ENCODE data around the gene NPTX2.

Gene NPTX2

DNA sequence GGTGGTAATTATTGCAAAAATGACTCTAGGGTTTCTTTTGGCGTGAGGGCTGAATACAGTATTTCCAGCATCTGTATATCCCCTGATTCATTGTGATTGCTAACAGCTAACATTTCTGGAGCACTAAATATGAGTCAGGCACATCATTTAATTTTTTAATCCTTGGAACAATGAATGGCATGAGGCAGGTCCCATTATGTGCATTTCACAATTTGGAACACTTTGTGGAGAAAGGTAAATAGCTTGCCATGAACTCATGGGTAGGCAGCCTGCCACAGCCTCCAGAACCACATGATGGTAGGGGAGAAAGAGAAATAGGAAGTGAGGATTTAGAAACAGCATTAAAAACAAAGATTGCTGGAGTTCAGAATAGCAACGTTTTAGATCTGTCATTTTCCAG is 1.7 kb downstream of the NPTX2 start:
- DNase-seq (ENCODE audit: low read depth in 1 of 2, low spot score in 1 of 2) = no peak

DNA sequence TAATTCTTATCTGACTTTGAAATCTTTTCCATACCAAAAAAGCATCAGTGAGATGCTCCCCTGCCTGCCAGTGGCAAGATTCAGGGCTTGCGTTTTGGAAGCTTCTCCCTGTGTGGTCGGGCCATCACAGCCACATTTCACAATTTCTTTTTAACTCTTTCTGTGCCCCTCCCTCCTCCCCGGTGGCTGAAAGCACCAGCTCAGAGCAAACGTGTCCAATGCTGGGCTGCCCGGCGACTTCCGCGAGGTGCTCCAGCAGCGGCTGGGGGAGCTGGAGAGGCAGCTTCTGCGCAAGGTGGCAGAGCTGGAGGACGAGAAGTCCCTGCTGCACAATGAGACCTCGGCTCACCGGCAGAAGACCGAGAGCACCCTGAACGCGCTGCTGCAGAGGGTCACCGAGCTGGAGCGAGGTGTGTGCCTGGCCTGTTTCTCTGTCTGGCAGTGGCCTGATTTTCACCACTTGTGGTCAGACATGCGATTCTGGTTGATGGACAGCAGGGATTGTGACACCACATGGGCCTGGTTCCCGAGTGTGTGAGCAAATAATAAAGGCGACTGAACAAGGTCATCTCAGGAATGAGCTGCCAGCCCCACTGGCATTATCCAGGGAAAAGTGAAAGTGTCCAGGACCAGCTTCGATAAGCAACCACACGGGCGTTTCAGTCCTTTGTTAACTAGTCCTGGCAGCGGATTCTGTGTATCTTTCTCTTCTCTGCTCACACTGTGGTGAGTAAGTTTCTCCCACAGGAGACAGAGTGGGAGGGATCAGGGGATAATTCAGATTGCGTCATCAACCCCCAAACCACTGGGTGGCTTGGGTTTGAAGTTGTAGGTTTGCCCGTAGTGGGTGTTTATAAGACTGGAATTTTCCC is 2.6 kb downstream of the NPTX2 start:
- DNase-seq (ENCODE audit: low read depth in 1 of 2, low spot score in 1 of 2) = no peak

DNA sequence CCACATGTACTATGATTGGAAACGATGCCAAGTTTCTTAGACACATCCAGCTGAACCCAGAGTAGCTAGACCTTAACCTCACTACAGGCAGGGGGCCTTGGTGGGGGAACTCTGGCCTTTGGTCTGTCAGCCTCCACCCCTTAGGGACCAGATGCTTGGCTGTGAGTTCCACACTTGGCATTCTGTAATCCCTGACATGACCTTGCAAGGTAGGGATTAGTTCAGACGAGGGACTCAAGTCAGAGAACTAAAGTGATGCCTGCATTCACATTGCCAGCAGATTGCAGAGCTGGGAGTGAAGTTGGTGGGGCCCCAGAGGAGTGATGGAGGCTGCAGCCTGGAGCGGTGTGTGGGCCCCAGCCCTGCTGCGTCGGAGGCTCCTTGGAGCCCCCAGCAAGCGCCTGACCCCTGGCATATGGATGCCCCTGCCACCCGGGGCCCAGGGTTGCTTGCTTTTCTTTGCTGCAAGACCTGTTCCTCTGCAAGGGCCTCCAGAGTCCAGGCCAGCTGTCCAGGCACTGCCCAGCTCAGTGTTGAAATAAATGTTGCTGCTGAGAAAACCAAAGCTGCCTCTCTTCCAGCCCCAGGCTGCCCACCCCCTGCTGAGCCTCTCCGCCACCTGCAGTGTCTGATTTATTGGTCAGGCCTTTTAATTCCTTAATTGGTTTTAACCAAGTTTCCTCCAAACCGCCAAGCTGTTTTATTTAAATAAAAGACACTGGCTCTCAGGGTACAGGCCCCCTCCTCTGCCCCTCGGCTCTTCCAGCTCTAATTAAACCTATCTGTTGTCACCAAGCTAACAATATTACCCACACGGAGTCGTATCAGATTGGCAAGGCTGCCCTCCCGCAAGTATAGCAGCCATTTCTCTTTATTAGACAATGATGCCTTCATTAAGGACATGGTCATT is 4.7 kb downstream of the NPTX2 start:
- no peak for DNase-seq (ENCODE audit: low read depth in 1 of 2, low spot score in 1 of 2)

DNA sequence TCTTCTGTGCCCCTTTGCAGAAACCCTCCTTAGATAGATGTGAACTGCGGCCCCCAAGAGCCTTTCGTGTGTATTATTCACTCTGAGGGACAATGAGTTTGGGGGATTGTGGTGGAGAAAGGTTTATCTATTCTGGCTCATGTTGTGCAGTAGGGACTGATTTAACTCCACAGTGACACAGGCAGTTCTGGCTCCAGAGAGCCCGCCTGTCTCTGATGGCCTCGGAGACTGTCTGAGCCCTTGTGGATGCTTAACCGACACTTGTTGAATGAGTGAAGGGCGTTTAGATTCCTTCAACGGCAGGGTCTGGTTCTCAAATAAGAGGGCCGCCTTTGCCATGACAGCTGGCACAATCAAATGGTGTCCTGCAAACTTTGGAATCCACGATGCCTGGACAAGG is 5.8 kb downstream of the NPTX2 start:
- DNase-seq (ENCODE audit: low read depth in 1 of 2, low spot score in 1 of 2) = no peak

DNA sequence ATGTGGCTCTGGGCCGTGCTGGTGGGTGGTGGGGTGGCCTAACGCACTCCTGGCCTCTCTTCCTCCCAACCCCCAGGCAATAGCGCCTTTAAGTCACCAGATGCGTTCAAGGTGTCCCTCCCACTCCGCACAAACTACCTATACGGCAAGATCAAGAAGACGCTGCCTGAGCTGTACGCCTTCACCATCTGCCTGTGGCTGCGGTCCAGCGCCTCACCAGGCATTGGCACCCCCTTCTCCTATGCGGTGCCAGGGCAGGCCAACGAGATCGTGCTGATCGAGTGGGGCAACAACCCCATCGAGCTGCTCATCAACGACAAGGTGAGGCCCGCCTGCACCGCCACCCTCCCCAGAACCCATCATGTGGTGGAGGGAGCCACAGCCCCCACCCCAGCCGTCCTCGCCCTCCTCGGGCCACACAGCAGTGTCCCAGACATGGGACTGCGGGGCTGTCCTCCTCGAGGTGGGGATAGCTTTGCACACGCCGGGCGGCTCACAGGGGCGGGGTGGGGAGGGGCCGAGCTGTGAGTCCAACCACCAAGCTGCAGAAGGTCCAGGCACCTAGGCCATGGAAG is 7.8 kb downstream of the NPTX2 start:
- DNase-seq (ENCODE audit: low read depth in 1 of 2, low spot score in 1 of 2) = no peak

DNA sequence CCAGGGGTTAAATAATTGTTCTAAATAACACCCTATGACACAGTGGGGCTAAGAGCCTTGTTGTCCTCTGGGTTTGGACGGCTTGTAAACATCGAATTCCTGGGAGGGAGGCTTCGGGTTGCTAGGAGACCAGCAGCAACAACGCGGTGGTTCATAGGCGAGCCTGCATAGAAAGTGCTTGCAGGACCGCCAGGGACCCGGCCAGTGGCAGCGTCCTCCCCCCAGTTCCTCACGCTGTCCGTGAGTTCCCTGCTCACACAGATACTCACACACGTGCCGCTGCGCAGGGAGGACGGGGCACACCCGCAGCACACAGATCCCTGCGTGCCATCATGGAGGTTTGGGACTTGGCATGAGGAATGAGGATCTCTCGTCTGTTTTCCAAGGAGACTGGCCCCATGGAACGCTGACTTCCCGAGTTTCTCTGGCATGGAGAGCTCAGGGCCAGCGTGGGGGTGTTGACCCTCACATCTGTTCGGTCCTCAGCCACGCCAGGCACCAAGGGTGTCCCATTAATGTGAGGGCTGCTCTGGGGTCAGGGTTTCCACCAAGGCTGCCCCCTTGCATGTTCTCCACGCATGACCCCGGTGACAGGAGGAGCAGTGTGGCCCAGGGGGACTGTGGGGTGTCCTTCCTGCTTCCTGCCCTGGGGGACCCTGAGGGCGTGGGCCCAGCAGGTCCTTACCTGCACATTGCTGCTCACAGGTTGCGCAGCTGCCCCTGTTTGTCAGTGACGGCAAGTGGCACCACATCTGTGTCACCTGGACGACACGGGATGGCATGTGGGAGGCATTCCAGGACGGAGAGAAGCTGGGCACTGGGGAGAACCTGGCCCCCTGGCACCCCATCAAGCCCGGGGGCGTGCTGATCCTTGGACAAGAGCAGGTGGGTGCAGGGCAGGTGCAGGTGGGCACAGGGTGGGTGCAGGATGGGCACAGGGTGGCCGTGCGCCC is 9.7 kb downstream of the NPTX2 start:
- DNase-seq (ENCODE audit: low read depth in 1 of 2, low spot score in 1 of 2) = no peak

DNA sequence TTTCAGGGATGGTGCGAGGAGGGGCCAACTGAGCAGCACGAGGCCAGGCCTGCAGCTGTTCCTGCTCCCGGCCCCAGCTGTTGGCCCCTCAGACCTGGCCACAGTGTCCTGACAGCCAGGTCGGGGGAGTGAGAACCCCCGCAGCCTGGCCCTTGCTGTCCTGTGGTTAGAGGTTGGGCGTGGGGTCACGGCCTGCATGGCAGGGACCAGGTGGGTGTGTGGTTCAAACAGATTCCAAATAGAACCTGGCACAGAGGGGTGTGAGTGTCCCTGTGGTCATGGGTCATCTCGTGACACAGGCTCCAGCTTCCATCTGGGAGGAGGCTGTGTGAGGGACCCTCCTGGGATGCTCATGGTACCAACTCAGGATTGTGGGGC is 10.3 kb downstream of the NPTX2 start:
- no peak for DNase-seq (ENCODE audit: low read depth in 1 of 2, low spot score in 1 of 2)

DNA sequence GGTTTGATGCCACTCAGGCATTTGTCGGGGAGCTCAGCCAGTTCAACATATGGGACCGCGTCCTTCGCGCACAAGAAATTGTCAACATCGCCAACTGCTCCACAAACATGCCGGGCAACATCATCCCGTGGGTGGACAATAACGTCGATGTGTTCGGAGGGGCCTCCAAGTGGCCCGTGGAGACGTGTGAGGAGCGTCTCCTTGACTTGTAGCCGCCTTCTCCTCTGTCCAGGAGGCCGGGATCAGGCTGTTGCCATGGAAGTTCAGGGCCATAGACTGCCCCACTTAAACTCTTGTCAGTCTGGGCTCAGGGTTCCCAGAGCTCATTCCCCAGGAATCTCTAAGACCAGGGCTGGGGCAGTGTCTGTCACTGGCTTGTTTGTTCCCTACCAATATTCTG is 11.3 kb downstream of the NPTX2 start:
- DNase-seq (ENCODE audit: low read depth in 1 of 2, low spot score in 1 of 2) = no peak

DNA sequence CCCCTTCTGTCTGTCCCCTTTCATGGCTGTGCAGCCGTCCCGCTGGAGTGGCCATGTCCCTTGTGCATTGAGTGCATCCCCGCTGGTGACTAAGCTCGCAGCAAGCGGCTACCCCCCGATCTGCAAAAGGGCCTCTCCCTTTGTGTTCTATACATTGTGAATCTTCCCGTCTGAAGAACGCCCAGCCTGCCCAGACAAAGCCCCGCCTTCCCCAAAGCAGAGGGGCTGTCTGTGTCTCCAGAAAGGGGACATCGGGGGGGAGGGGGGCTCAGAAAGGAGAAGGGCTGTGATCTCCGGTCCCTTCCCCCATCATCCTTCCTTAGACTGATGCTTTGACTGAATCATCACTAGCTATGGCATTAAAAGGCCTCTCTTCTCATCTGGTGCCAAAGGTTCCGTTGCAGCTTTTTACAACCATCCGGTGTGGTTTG is 11.9 kb downstream of the NPTX2 start:
- DNase-seq (ENCODE audit: low read depth in 1 of 2, low spot score in 1 of 2) = no peak

DNA sequence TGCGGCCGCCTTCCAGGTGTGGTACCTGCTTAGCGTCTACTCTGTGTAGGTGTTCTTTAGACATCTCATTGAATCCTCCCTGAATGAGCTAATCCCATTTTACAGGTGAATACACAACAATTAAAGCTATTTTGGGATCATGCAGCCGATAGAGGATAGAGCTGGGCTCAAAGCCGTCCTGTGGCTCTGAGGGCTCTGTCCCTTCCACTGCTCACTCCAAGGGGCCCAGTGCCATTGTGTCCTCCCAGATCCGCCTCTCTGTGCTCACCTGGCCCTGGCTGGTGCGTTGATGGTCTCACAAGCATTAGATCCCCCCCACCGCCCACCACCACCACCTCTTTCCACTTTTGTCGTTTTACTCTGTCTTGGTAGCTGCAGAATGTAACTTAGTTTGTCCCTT is 13.1 kb downstream of the NPTX2 start:
- no peak for DNase-seq (ENCODE audit: low read depth in 1 of 2, low spot score in 1 of 2)

DNA sequence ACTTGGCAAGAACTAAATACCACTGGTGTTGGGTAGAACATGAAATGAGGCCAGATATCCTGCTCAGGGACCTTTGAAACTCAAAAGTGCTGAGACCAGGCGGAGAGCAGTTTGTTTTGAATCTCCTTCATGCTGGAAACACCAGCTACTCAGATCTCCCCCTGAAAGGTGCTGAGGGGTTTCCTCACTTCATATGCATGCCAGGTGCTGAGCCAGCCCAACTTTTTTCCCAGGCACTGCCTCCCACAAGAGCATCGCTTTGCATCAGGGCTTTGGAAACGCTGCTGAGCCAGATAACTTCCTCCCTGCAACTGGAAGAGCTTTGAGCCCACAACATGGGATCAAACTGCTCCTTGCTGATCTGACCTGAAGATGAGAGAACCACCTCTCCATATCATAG is 13.7 kb downstream of the NPTX2 start:
- no peak for DNase-seq (ENCODE audit: low read depth in 1 of 2, low spot score in 1 of 2)

DNA sequence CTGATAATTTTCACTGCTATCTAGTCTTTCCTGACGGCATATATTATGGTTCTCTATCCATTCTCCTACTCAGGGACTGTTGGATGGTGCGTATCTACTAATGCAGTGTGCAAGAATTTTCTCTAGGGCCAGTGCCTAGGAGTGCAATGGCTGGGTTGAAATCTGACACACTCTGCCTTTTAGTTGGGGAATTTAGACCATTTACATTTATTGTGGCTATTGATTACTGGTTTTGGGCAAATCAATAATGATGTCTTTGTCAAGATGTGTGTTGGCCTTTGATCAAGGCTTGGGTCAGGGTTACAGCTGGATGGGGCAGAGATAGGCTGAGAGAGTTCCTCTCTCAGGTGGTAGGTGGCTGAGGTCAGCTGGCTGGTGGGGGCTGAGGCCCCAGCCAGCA is 21.8 kb downstream of the NPTX2 start:
- no peak for DNase-seq (ENCODE audit: low read depth in 1 of 2, low spot score in 1 of 2)

DNA sequence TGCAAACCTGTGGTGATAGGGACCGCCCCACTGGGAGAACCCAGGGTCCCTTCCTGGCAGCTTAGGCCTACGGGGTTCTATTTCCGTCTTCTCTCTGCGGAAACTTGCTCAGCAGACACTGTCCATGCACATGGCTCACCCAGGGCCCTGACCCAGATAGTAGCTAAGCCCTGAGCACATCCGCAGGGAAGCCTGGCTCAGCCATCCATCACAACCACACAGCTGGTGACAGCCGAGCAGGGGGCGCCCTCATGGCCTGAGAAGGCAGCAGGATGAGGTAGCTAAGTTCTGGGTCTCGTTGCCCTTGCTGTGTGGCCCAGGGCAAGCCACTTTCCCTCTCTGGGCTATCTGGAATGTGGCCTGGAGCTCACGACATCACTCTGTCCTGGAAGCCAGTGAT is 23.3 kb downstream of the NPTX2 start:
- DNase-seq (ENCODE audit: low read depth in 1 of 2, low spot score in 1 of 2) = no peak

DNA sequence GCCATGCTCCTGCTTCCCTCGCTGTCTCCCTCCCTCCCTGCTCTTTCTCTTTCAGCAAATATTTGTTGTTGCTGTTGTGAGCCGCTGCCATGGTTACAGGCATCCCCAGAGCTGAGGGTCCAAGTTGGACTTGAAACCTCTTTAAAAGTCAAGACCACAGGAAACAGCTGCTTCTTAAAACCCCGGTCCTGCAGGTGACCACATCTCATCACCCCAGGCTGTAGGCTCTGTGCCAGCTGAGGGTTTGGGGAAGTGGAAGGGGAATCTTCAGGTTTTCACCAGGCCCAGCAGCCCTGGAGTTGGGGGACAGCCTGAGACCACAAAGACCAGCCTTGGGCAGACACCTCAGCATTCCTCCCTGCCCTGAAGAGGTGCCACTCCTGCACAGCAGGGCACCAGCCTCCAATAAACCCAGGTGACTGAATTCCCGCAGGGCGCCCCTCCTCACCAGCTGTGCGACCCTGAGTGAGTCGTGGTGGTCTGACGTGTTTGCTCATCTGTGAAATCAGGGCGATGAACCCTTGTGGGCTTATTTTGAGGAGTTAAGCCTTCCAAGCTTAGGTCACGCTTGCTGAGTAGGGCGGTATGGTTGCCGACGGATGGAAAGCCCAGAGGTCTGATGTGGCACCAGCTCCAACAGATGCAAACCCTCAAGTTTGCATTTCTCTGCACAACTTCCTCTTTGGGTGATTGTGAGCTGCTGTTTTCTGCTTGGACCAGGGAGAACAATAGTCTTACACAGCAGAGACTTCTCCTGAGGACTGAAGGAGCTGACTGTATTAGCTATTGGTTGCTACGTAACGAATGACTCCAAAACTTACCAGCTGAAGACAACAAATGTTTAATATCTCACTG is 24.8 kb downstream of the NPTX2 start:
- DNase-seq (ENCODE audit: low read depth in 1 of 2, low spot score in 1 of 2) = no peak

DNA sequence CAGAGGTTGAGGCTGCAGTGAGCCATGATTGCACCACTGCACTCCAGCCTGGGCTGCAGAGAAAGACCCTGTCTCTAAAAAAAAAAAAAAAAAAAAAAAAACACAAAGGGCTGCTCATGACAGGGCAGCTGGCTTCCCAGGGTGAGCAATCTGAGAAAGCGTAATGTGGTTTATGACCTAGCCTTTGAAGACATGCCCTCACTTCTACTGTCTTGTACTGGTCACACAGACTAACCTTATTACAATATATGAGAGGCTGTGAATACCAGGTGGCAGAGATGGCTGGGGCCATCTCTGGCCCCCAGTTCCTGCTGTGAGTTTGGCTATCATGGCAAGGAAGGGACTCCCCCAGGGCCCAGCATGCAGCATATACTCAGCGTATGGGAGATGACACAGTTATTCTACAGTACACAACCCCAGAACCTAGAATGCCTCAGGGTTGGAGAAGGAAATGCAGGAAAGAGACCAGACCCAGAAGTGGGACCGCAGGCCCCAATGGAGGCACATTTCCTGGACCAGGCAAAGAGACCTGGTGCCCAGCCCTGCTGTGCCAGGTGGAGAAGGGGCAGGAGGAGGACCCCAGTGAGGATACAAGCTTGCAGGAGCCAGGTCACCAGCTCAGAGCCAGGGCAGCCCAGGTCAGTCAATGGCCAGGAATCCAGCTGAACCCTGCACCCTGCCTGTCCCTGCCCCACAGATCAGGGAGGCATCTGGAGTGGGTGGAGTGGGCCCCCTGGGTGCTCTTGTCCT is 26.3 kb downstream of the NPTX2 start:
- no peak for DNase-seq (ENCODE audit: low read depth in 1 of 2, low spot score in 1 of 2)

DNA sequence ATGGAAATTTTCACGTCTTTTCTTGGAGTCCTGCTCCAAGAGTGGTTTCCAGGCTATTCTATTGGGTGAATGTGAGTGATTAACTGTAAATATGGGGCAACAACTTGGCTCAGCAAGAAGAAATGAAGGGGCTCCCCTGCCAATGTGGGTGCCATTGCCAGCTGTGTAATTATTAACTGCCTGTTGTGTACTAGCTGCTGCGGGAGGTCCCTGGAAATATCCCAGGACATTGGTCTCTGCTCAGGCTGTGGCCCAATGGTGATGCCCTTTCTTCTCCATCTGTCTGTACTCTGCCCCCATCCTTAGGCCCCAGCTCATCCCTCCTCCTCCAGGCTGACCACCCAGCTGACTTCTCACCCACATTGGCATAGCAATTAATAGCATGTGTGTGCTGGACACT is 29.4 kb downstream of the NPTX2 start:
- DNase-seq (ENCODE audit: low read depth in 1 of 2, low spot score in 1 of 2) = no peak

DNA sequence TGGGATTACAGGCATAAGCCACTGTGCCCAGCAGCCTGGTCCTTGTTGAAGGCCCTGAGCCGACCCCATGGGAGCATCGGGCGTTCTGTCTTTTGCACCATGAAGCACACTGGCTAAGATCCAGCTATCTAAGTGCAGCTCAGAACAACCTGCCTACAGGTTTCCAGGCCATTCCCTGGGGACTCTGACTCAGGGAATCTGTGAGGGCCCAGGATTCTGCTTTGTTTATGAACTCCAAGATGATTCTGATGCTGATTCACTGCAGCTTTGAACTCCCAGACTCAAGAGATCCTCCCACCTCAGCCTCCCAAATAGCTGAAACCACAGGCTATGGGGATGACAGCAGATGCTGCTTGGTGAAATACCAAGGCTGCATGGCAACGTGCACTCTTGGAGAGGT is 30.2 kb downstream of the NPTX2 start:
- DNase-seq (ENCODE audit: low read depth in 1 of 2, low spot score in 1 of 2) = no peak

DNA sequence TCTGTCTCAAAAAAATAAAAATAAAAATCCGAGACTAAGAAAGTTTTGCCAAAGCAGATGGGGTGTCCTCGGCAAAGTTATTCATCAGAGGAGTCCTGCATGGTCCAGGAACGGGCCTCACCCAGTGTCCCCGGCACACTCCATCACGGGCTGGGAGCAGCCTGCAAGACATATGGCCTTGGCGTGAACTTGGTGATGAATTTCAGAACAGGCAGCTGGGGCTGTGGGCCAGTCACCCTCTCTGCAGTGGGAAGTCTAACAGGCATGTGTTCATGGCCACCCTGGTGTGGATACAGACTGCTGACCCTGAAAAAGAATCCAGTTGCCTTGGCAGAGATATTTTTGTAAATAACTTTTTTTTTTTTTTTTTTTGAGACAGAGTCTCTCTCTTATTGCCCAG is 34.7 kb downstream of the NPTX2 start:
- DNase-seq (ENCODE audit: low read depth in 1 of 2, low spot score in 1 of 2) = no peak

DNA sequence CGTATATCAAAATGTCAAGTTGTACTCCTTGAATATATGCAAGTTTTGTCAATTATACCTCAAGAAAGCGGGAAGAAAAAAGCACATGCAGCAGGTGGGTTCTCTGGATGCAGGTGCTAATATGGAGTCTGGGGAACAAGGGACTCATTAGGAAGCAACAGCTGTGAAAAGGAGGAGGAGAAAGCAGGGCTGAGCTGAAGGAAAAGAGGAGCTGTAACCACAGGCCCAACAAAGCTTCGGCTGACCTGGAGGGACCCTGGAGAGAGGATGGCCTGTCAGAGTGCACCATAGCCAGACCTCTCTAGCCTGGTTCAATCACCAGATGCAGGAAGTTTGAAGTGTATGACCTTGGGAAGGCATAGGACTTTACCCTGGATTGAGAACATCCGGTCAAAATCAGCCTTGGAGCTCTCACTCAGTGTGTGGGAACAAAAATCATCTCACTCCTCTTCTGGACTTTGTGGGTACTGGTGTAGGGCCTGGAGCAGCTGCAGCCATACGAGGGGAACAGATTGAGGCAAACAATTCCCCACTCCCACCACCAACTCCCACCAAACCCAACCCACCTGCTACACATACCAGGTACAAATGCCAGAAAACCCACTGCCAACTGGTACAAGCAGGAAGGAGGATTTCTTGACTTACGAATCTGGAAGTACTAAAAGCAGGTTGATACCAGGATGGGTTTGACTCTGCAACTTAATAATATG is 36.7 kb downstream of the NPTX2 start:
- DNase-seq (ENCODE audit: low read depth in 1 of 2, low spot score in 1 of 2) = no peak
